Trophoblast cell (in vitro differentiated cells and primary cell): ENCODE results near the gene AGAP1.

Experiments used
- DNase-seq, 2 donors: peaks; one replicate each; pipeline ENCODE4 v3.0.0-alpha.2; 2016
- H2AFZ ChIP-seq: 2 replicates; pipeline ENCODE4 v1.6.1; 2013; ENCODE audit warnings: low read length, moderate library complexity, mild to moderate bottlenecking; ENCODE audit not compliant: insufficient read depth, poor library complexity
- H2AK5ac ChIP-seq: 2 replicates; pipeline ENCODE4 v1.6.1; 2013; ENCODE audit warnings: mild to moderate bottlenecking, low read length
- H2BK120ac ChIP-seq: 2 replicates; pipeline ENCODE4 v1.6.1; 2013; ENCODE audit warnings: low read length, mild to moderate bottlenecking, moderate library complexity; ENCODE audit not compliant: insufficient read depth, poor library complexity
- H2BK12ac ChIP-seq: 2 replicates; pipeline ENCODE4 v1.6.1; 2013; ENCODE audit warnings: mild to moderate bottlenecking, low read length, moderate library complexity
- H2BK5ac ChIP-seq: 2 replicates; pipeline ENCODE4 v1.6.1; 2013; ENCODE audit warnings: low read length, low read depth, moderate library complexity, mild to moderate bottlenecking; ENCODE audit not compliant: poor library complexity
- H3K14ac ChIP-seq: 2 replicates; pipeline ENCODE4 v1.6.1; 2013; ENCODE audit warnings: mild to moderate bottlenecking, low read length
- H3K18ac ChIP-seq: 2 replicates; pipeline ENCODE4 v1.6.1; 2013; ENCODE audit warnings: mild to moderate bottlenecking, low read length
- H3K23ac ChIP-seq: 2 replicates; pipeline ENCODE4 v1.6.1; 2013; ENCODE audit warnings: low read length
- H3K27ac ChIP-seq: 2 replicates; pipeline ENCODE4 v1.5.1; 2013; ENCODE audit warnings: low read depth, mild to moderate bottlenecking, inconsistent platforms, low read length, moderate library complexity
- H3K27me3 ChIP-seq: 2 replicates; pipeline ENCODE4 v1.6.1; 2013; ENCODE audit warnings: inconsistent platforms, mild to moderate bottlenecking, low read length, moderate library complexity; ENCODE audit not compliant: insufficient read depth
- H3K36me3 ChIP-seq, 2 experiments: 1 replicate in 1 of 2; 2 replicates in 1 of 2; pipeline ENCODE4 v1.6.1; 2013; ENCODE audit warnings: low read length in 2 of 2, mild to moderate bottlenecking in 2 of 2, moderate library complexity in 1 of 2; ENCODE audit not compliant: insufficient read depth in 2 of 2, control insufficient read depth in 1 of 2
- H3K4ac ChIP-seq: 2 replicates; pipeline ENCODE4 v1.6.1; 2013; ENCODE audit warnings: low read depth, mild to moderate bottlenecking, low read length, moderate library complexity
- H3K4me1 ChIP-seq, 2 experiments: 1 replicate in 1 of 2; 2 replicates in 1 of 2; pipeline ENCODE4 v1.6.1; 2013; ENCODE audit warnings: low read length in 2 of 2, mild to moderate bottlenecking in 2 of 2, moderate library complexity in 1 of 2; ENCODE audit not compliant: insufficient read depth in 2 of 2, control insufficient read depth in 1 of 2
- H3K4me2 ChIP-seq: 2 replicates; pipeline ENCODE4 v1.6.1; 2013; ENCODE audit warnings: inconsistent platforms, mild to moderate bottlenecking, low read length, moderate library complexity
- H3K4me3 ChIP-seq: 2 replicates; pipeline ENCODE4 v1.5.1; 2013; ENCODE audit warnings: mild to moderate bottlenecking, low read depth, low read length, inconsistent platforms
- H3K79me1 ChIP-seq: one replicate; pipeline ENCODE4 v1.6.1; 2013; ENCODE audit warnings: low read length
- H3K79me2 ChIP-seq: 2 replicates; pipeline ENCODE4 v1.6.1; 2013; ENCODE audit warnings: low read length, mild to moderate bottlenecking; ENCODE audit not compliant: control insufficient read depth, insufficient read depth, poor library complexity
- H3K9ac ChIP-seq: 2 replicates; pipeline ENCODE4 v1.6.1; 2013; ENCODE audit warnings: mild to moderate bottlenecking, low read length
- H3K9me3 ChIP-seq: 2 replicates; pipeline ENCODE4 v1.6.1; 2013; ENCODE audit warnings: low read depth, mild to moderate bottlenecking, control low read depth, inconsistent platforms, low read length; ENCODE audit not compliant: insufficient read depth
- H4K12ac ChIP-seq: 2 replicates; pipeline ENCODE4 v1.6.1; 2013; ENCODE audit warnings: low read depth, mild to moderate bottlenecking, low read length, moderate library complexity
- H4K8ac ChIP-seq: 2 replicates; pipeline ENCODE4 v1.6.1; 2013; ENCODE audit warnings: low read depth, mild to moderate bottlenecking, low read length, moderate library complexity
- H4K91ac ChIP-seq: one replicate; pipeline ENCODE4 v1.6.1; 2013; ENCODE audit warnings: low read depth, mild to moderate bottlenecking, low read length, moderate library complexity
- WGBS: extraction: QIAGEN DNeasy Blood & Tissue Kit; methylation state at CpG from one replicate; pipeline ENCODE4 v1.1.7; 2013; ENCODE audit warnings: missing lambda C conversion rate; ENCODE audit not compliant: insufficient read length, insufficient coverage; ENCODE audit errors: extremely low coverage; 5-methylcytosine and 5-hydroxymethylcytosine counted together

AGAP1 gene

GRCh38 chr2:235672720-235673119, 178.9 kb downstream of the AGAP1 start:
- Histone ChIP-seq H3K4me2 (no peak overlapping the region), H4K8ac (no peak overlapping the region), H3K9ac (no peak overlapping the region), H3K4ac (no peak overlapping the region), H3K4me1 (peaks cover 10 to 16% of the 10 kb centered on the region in 2 experiments), H4K91ac (no peak overlapping the region), H3K9me3 (peaks cover 2% of the 10 kb centered on the region), H3K27ac (no peak overlapping the region), H3K79me1 (no peaks in the 10 kb centered on the region), H2AFZ (no peak overlapping the region), H2AK5ac (no peak overlapping the region), H3K18ac (no peak overlapping the region), H4K12ac (no peak overlapping the region), H2BK5ac (no peak overlapping the region), H3K79me2 (no peaks in the 10 kb centered on the region), H3K27me3 (peaks cover 19% of the 10 kb centered on the region), H3K36me3 (no peaks in the 10 kb centered on the region), H2BK12ac (no peak overlapping the region), H3K14ac (no peak overlapping the region), H3K23ac (no peak overlapping the region), H3K4me3 (no peak overlapping the region), H2BK120ac (no peak overlapping the region)
- no CpG with 5 or more reads among the region's 3 CpGs for WGBS
- DNase-seq = no peak

DNA sequence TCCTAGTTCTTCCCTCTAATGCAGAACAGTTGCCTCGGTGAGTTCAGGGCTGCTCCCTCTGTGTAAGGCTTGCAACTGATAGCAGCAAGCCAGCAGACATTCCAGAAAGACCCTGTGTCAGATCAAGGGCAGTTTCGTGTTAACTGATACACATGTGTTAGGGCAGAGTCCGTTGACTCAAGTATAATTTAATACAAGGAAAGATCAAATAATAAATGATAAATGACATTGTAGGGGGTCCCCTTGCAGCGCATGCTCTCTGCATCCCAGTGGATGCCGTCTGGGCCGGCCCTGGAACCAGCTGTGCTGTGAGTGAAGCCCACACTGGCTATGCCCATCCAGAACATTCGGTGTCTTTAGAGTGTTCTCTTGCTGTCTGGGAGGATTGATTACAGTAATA, 180.3 kb downstream of the AGAP1 start:
- no CpG with 5 or more reads among the region's 7 CpGs for WGBS
- H2BK120ac ChIP-seq = no peak overlapping the region

GRCh38 chr2:235674812-235675211, 181.0 kb downstream of the AGAP1 start:
- Histone ChIP-seq H3K79me2 (peaks cover 2% of the 10 kb centered on the region), H2AFZ (no peak overlapping the region), H3K27ac (no peak overlapping the region), H2BK5ac (no peak overlapping the region), H3K9me3 (peaks cover 2% of the 10 kb centered on the region), H3K23ac (no peak overlapping the region), H3K27me3 (peaks cover 15% of the 10 kb centered on the region), H2AK5ac (no peak overlapping the region), H4K8ac (no peak overlapping the region), H3K4ac (no peak overlapping the region), H2BK12ac (no peak overlapping the region), H3K14ac (no peak overlapping the region), H3K9ac (no peak overlapping the region), H3K36me3 (no peaks in the 10 kb centered on the region), H3K4me1 (peaks cover 8 to 12% of the 10 kb centered on the region in 2 experiments), H3K18ac (no peak overlapping the region), H3K4me3 (no peak overlapping the region), H3K4me2 (no peak overlapping the region), H4K12ac (no peak overlapping the region), H4K91ac (no peak overlapping the region), H3K79me1 (no peaks in the 10 kb centered on the region), H2BK120ac (no peak overlapping the region)
- DNase-seq = no peak
- WGBS = no CpG with 5 or more reads among the region's 4 CpGs

More for the DNA sequence above, 180.3 kb downstream of the AGAP1 start:
- peaks cover 19% of the 10 kb centered on the region for H3K27me3 ChIP-seq
- DNase-seq = no peak
- no peak overlapping the region for H2AFZ ChIP-seq
- peaks cover 2% of the 10 kb centered on the region for H3K9me3 ChIP-seq
- H3K9ac ChIP-seq = no peak overlapping the region
- H2BK12ac ChIP-seq = no peak overlapping the region
- no peak overlapping the region for H3K14ac ChIP-seq
- H3K4me3 ChIP-seq = no peak overlapping the region
- H3K79me2 ChIP-seq = peaks cover 2% of the 10 kb centered on the region
- H3K36me3 ChIP-seq = no peaks in the 10 kb centered on the region
- no peak overlapping the region for H4K8ac ChIP-seq
- no peaks in the 10 kb centered on the region for H3K79me1 ChIP-seq
- no peak overlapping the region for H3K4ac ChIP-seq
- H3K4me2 ChIP-seq = no peak overlapping the region
- peaks cover 9 to 14% of the 10 kb centered on the region in 2 experiments for H3K4me1 ChIP-seq
- H3K27ac ChIP-seq = no peak overlapping the region
- no peak overlapping the region for H2AK5ac ChIP-seq
- H2BK5ac ChIP-seq = no peak overlapping the region
- no peak overlapping the region for H4K91ac ChIP-seq
- no peak overlapping the region for H3K18ac ChIP-seq
- no peak overlapping the region for H4K12ac ChIP-seq
- no peak overlapping the region for H3K23ac ChIP-seq

DNA sequence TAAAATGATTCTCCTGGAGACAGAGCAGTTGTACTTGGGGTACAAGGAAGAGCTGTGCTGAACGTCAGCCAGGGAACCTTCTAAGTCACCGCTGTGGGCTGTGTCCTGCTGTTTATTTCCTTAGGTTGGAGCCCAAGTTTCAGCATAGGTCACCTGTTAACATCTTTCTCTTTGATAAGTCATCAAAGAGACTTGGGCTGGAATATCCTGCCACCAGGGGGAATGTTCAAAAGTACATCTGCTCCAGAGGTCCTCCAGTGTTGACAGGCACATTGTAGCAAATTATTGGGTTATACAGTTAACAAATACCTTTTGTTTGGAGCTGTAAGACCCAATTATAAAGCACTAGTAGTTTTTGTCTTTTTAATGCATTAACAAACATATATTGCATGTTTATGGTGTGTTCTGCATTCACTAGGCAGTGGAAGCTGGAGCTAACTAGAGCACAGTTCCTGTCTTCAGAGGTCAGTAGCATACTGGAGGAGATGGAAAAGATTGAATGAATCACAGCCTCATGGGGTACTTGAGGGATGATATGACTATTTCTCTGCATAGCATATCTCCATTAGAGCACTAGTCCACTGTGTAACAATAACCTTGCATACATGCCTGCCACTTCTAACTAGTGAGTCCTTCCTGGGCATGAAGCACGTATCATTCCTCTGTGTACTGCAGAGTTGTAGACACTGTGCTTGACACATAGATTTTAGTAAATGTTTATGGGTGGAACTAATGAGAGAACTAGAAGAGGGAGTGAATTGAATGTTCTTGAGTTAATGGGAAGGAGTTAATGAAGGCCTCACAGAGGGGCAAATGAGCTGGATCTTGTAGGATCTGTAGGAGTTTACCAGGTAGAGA, 182.1 kb downstream of the AGAP1 start:
- Histone ChIP-seq H3K36me3 (no peaks in the 10 kb centered on the region), H2AFZ (no peak overlapping the region), H3K4ac (no peak overlapping the region), H3K79me1 (no peaks in the 10 kb centered on the region), H4K91ac (no peak overlapping the region), H2AK5ac (no peak overlapping the region), H3K27ac (no peak overlapping the region), H3K14ac (no peak overlapping the region), H2BK120ac (no peak overlapping the region), H3K9me3 (no peaks in the 10 kb centered on the region), H3K4me1 (peaks cover 2% of the 10 kb centered on the region in 2 experiments), H3K79me2 (peaks cover 2% of the 10 kb centered on the region), H2BK12ac (no peak overlapping the region), H3K23ac (peak overlapping the region; percentile 43), H4K12ac (no peak overlapping the region), H3K4me3 (no peak overlapping the region), H3K18ac (no peak overlapping the region), H4K8ac (no peak overlapping the region), H2BK5ac (no peak overlapping the region), H3K27me3 (peaks cover 6% of the 10 kb centered on the region), H3K4me2 (no peak overlapping the region), H3K9ac (no peak overlapping the region)
- no CpG with 5 or more reads among the region's 3 CpGs for WGBS
- DNase-seq = no peak
